Measurements from ENCODE around the gene CXCR3. TPM values are rescaled to one million over a fixed set of nuclear protein-coding genes. Genes with fewer than 3 reads are reported as not detected.
"Not testable (repeated sequence)": the region's sequence is repeated elsewhere in the genome, so short reads cannot be mapped to it uniquely, and the experiment has no call there.

Gene CXCR3
- total RNA-seq, 2 donors from 2014 or later, result 0.20 TPM; not detected in 1

DNA sequence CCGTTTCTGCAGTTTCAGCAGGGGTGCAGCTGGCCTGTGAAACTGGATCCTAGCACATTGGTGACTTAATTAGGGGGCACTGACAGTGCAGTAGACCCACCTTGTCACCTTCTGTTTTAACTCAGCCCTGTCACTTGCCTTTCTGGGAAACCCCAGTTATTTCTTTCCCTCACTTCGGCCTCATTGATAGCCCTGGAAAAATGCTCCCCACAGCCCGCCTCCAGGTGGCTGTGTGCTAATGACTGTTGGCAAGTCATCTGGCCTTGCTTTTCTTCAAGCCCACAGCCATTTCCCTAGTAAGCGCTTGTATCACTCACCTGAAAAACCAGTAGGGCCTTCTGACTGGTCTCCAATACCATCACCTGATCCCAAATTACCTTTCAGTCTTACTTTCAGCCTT, 3.3 kb downstream of the CXCR3 start:
- Histone ChIP-seq H3K4me1 (no peaks in the 10 kb centered on the region), H3K27ac (no peak overlapping the region), H3K9me3 (no peaks in the 10 kb centered on the region), H3K4me3 (no peak overlapping the region), H3K36me3 (peaks cover 35% of the 10 kb centered on the region), H3K27me3 (no peaks in the 10 kb centered on the region)
- no peak for DNase-seq (ENCODE audit: low spot score)
- TF ChIP-seq, protein P1, sequence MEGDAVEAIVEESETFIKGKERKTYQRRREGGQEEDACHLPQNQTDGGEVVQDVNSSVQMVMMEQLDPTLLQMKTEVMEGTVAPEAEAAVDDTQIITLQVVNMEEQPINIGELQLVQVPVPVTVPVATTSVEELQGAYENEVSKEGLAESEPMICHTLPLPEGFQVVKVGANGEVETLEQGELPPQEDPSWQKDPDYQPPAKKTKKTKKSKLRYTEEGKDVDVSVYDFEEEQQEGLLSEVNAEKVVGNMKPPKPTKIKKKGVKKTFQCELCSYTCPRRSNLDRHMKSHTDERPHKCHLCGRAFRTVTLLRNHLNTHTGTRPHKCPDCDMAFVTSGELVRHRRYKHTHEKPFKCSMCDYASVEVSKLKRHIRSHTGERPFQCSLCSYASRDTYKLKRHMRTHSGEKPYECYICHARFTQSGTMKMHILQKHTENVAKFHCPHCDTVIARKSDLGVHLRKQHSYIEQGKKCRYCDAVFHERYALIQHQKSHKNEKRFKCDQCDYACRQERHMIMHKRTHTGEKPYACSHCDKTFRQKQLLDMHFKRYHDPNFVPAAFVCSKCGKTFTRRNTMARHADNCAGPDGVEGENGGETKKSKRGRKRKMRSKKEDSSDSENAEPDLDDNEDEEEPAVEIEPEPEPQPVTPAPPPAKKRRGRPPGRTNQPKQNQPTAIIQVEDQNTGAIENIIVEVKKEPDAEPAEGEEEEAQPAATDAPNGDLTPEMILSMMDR (IDR thresholded peaks at IDR 0.05), result no peak

DNA sequence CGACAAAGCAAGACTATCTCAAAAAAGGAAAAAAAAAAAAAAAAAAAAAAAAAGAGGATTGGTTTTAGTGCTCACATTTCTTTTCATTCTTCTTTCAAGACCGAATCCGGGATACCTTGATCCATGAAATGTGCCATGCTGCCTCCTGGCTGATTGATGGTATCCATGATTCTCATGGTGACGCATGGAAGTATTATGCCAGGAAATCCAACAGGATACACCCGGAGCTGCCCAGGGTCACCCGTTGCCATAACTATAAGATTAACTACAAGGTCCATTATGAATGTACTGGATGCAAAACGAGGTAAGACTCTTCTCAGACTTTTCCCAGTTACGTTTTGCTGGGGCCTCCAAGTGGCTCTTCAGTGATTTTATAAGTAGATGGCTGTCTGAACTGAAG, 6.1 kb downstream of the CXCR3 start:
- Histone ChIP-seq H3K27ac (no peak overlapping the region), H3K4me1 (no peaks in the 10 kb centered on the region), H3K27me3 (no peaks in the 10 kb centered on the region), H3K9me3 (no peaks in the 10 kb centered on the region), H3K36me3 (peaks cover 51% of the 10 kb centered on the region), H3K4me3 (no peak overlapping the region)
- TF ChIP-seq, protein P1 (IDR thresholded peaks at IDR 0.05), result no peak
- no peak for DNase-seq (ENCODE audit: low spot score)

DNA sequence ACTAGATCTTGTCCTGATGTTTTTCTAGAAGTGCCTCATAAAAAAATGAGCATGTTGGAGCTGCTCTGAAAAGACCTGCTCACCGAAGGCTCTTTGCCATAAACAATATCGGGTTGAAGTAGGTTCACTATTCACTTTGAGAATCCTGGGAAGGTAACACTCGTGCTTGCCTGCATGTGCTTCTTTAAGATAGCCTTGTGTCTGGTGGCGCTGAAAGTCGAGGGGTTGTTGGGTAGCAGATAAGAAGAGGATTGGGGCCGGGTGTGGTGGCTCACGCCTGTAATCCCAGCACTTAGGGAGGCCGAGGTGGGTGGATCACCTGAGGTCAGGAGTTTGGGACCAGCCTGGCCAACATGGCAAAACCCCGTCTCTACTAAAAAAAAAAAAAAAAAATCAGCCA, 6.6 kb downstream of the CXCR3 start:
- not testable (repeated sequence) for H3K4me1 ChIP-seq; H3K27ac ChIP-seq; DNase-seq (ENCODE audit: low spot score); H3K4me3 ChIP-seq; H3K9me3 ChIP-seq; H3K27me3 ChIP-seq
- H3K36me3 ChIP-seq, result peaks cover 55% of the 10 kb centered on the region

DNA sequence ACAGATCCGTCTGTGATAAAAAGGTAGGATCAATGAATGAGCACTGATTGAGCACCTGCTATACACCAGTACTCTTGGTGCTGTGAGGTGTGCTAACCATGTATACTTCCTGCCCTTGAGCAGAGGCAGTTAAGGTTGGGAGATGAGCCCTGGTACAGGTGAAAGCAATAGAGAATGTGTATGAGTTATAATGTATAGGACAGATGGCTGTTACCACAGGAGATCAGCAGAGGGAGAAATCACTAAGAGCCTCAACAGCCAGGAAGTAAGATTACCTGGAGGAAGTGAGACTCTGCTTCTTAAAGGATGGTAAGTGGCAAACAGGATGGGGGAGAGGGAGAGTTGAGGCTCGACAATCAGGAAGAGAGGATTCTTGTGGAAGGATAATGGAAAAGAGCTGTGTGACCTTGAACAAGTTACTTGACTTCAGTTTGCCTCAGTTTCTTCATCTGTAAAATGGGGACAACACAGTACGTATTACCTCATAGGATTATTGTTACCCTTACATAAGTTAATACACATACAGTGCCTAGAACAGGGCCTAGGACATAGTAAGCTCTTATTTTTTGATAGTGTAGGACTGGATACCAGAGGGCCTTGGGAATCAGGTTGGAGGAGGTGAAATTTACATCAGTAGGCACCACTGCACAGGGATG, 9.1 kb downstream of the CXCR3 start:
- no peak for DNase-seq (ENCODE audit: low spot score)

DNA sequence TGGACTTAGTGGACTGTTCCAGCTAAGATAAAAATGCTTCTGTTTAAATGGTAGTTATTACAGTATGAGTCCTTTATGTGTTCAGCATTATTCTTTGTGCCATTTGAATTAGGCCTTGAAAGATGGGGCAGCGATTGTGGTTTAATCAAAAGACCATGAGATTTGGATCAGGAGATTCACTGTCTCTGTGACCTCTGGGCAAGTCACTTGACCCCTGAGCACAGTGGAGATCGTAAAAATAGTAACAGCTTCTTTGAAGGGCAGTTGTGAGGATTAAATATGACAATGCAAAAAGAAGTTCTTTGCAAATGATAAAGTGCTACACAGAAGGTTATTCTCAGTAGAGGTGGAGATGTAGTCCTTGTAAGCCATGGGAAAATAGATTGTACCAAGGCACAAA, 10.8 kb downstream of the CXCR3 start:
- peaks cover 0 to 10% of the 10 kb centered on the region in 2 donors for H3K9me3 ChIP-seq
- no peak for DNase-seq (ENCODE audit: low spot score)
- H3K36me3 ChIP-seq, result peaks cover 78% of the 10 kb centered on the region
- no peaks in the 10 kb centered on the region for H3K4me1 ChIP-seq
- no peak overlapping the region for H3K4me3 ChIP-seq
- no peaks in the 10 kb centered on the region for H3K27me3 ChIP-seq
- H3K27ac ChIP-seq, result no peak overlapping the region
- TF ChIP-seq, protein P1 (IDR thresholded peaks at IDR 0.05), result no peak

More for the DNA sequence above, 9.1 kb downstream of the CXCR3 start:
- no peaks in the 10 kb centered on the region for H3K27me3 ChIP-seq
- H3K27ac ChIP-seq, result no peak overlapping the region
- TF ChIP-seq, protein P1 (IDR thresholded peaks at IDR 0.05), result no peak
- no peaks in the 10 kb centered on the region for H3K4me1 ChIP-seq
- H3K9me3 ChIP-seq, result no peaks in the 10 kb centered on the region
- H3K36me3 ChIP-seq, result peaks cover 77% of the 10 kb centered on the region
- H3K4me3 ChIP-seq, result no peak overlapping the region

DNA sequence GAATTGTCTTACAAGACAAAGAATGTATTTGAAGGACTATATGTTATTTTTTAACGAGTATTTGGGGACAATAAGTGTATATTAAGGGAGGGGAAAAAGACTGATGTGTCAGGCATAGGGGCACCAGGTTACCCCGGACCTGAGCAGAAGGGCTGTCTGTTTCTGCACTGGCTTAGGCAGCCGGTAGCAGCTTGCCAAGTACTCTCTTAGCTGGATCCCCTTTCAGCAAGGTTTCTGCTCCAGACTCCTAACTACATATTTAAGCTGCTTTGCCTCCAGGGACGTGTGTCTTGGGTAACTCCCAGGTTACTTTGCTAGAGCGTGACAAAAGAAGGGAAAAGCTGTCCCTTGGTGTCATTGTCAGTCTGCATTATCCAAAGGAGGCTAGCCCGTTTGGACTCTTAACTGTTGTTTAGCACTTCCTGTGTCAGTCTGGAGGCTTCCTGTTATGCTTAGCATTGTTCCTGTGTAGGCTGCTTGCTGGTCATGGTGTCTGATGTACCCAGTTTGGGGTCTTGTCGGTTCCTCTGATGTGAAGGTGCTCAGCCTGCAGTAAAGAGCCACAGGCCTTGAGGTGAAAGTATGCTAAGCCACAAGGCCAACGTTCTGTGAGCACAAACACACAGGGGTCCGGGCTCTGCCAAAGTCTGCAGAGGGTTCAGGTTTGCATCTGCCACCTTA, 11.6 kb downstream of the CXCR3 start:
- H3K27ac ChIP-seq, result no peak overlapping the region
- H3K9me3 ChIP-seq, result peaks cover 0 to 10% of the 10 kb centered on the region in 2 donors
- TF ChIP-seq, protein P1 (IDR thresholded peaks at IDR 0.05), result no peak
- H3K4me1 ChIP-seq, result no peaks in the 10 kb centered on the region
- H3K4me3 ChIP-seq, result no peak overlapping the region
- no peaks in the 10 kb centered on the region for H3K27me3 ChIP-seq
- peaks cover 71% of the 10 kb centered on the region for H3K36me3 ChIP-seq
- DNase-seq (ENCODE audit: low spot score), result no peak

Data from right atrium auricular region (tissue), 2 donors.